Astrocyte (in vitro differentiated cells and primary cell): Measurements from ENCODE around the gene BRSK1. TPM values are rescaled to one million over a fixed set of nuclear protein-coding genes. Genes with fewer than 3 reads are reported as not detected.
A peak's percentile ranks its signal among the peaks of the same experiment; 100 is the strongest.

Experiments used
- DNase-seq: peaks from one replicate; pipeline ENCODE4 v3.0.0-alpha.2; 2010; ENCODE audit warnings: low read depth
- FAIRE-seq: peaks from 2 replicates; lab custom pipeline; 2011; peaks lifted over from hg19 to GRCh38; lab: Jason Lieb, UNC
- H2AFZ ChIP-seq: 2 replicates; pipeline ENCODE4 v1.6.0; 2012; ENCODE audit warnings: low read depth, low read length, inconsistent platforms
- H3K27ac ChIP-seq: 2 replicates; pipeline ENCODE4 v1.5.1; 2011; ENCODE audit warnings: low read depth, low read length, inconsistent platforms
- H3K27me3 ChIP-seq: 2 replicates; pipeline ENCODE4 v1.6.0; 2011; ENCODE audit warnings: low read length, inconsistent platforms; ENCODE audit not compliant: insufficient read depth
- H3K36me3 ChIP-seq: 2 replicates; pipeline ENCODE4 v1.5.1; 2011; ENCODE audit warnings: low read length, inconsistent platforms; ENCODE audit not compliant: insufficient read depth
- H3K4me1 ChIP-seq: 2 replicates; pipeline ENCODE4 v1.5.1; 2011; ENCODE audit warnings: low read length, inconsistent platforms; ENCODE audit not compliant: insufficient read depth
- H3K4me2 ChIP-seq: 2 replicates; pipeline ENCODE4 v1.6.0; 2012; ENCODE audit warnings: low read length, inconsistent platforms
- H3K4me3 ChIP-seq: 2 replicates; pipeline ENCODE4 v1.5.1; 2011; ENCODE audit warnings: low read depth, mild to moderate bottlenecking, low read length, inconsistent platforms; ENCODE audit not compliant: insufficient read depth
- H3K79me2 ChIP-seq: 2 replicates; pipeline ENCODE4 v1.6.0; 2012; ENCODE audit warnings: mild to moderate bottlenecking, low read length, inconsistent platforms; ENCODE audit not compliant: insufficient read depth
- H3K9ac ChIP-seq: 2 replicates; pipeline ENCODE4 v1.6.0; 2012; ENCODE audit warnings: mild to moderate bottlenecking, low read length, inconsistent platforms
- H3K9me3 ChIP-seq: 2 replicates; pipeline ENCODE4 v1.5.1; 2012; ENCODE audit warnings: low read depth, mild to moderate bottlenecking, low read length, inconsistent platforms; ENCODE audit not compliant: insufficient read depth
- H4K20me1 ChIP-seq: 2 replicates; pipeline ENCODE4 v1.6.0; 2012; ENCODE audit warnings: low read length, inconsistent platforms; ENCODE audit not compliant: insufficient read depth
- H3K27ac Mint-ChIP-seq: one replicate; pipeline ENCODE4 v1.8.0; 2021; ENCODE audit warnings: mild to moderate bottlenecking, mixed read lengths; ENCODE audit not compliant: unreplicated experiment
- H3K27me3 Mint-ChIP-seq: one replicate; pipeline ENCODE4 v1.8.0; 2021; ENCODE audit warnings: low read depth, mixed read lengths; ENCODE audit not compliant: unreplicated experiment
- H3K36me3 Mint-ChIP-seq: one replicate; pipeline ENCODE4 v1.8.0; 2021; ENCODE audit warnings: low read depth, mixed read lengths; ENCODE audit not compliant: unreplicated experiment
- H3K4me1 Mint-ChIP-seq: one replicate; pipeline ENCODE4 v1.8.0; 2021; ENCODE audit warnings: low read depth, mixed read lengths; ENCODE audit not compliant: unreplicated experiment
- H3K4me3 Mint-ChIP-seq: one replicate; pipeline ENCODE4 v1.8.0; 2021; ENCODE audit warnings: mild to moderate bottlenecking, moderate library complexity, mixed read lengths; ENCODE audit not compliant: unreplicated experiment
- H3K9me3 Mint-ChIP-seq: one replicate; pipeline ENCODE4 v1.8.0; 2021; ENCODE audit warnings: mild to moderate bottlenecking, mixed read lengths; ENCODE audit not compliant: unreplicated experiment
- EZH2 ChIP-seq: IDR thresholded peaks from 2 replicates; pipeline ENCODE4 v1.6.1; 2012; ENCODE audit warnings: mild to moderate bottlenecking, low read length, inconsistent platforms; ENCODE audit not compliant: insufficient read depth
- total RNA-seq: library from RNA; stranded (reverse); gene quantifications from 2 replicates; pipeline ENCODE4 v1.2.1, GENCODE V29; 2021
- TF ChIP-seq, protein P1 (sequence below): IDR thresholded peaks from 2 replicates; pipeline ENCODE4 v1.5.1; 2011; ENCODE audit warnings: low read depth, mild to moderate bottlenecking, inconsistent platforms, low read length, moderate library complexity; ENCODE audit not compliant: insufficient read depth

BRSK1 gene
- total RNA-seq, 1 donor from 2014 or later, result 18.8 TPM

DNA sequence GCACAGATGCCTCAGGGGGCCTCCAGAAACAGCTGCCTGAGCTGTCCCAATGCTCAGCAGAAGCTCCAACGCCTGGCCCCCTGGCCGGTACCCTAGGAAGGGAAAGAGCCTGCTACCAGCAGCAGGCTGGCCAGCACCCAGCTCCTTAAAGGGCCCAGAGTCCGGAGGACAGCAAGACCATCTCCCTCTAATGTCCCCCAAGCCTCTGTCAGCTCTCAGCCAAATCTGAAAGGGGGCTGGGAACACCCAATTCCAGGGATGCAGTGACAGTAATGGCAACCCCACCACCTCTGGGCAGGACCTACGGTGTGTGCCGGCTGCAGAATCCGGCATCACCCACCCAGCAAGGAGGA lies 29.2 kb upstream of the BRSK1 start:
- peak overlapping the region; percentile 13 for H3K4me2 ChIP-seq
- no peaks in the 10 kb centered on the region for H3K27me3 Mint-ChIP-seq
- no peaks in the 10 kb centered on the region for H3K9me3 ChIP-seq
- H3K27ac ChIP-seq, result no peak overlapping the region
- no peak overlapping the region for H3K4me3 Mint-ChIP-seq
- no peak for DNase-seq
- H3K27ac Mint-ChIP-seq, result no peak overlapping the region
- peaks cover 41% of the 10 kb centered on the region for H3K4me1 Mint-ChIP-seq
- no peak for FAIRE-seq
- H3K4me1 ChIP-seq, result peaks cover 39% of the 10 kb centered on the region
- no peaks in the 10 kb centered on the region for H3K36me3 ChIP-seq
- no peak overlapping the region for H2AFZ ChIP-seq
- H3K36me3 Mint-ChIP-seq, result peaks cover 6% of the 10 kb centered on the region
- peaks cover 92% of the 10 kb centered on the region for H3K79me2 ChIP-seq
- H3K27me3 ChIP-seq, result no peaks in the 10 kb centered on the region
- H3K9me3 Mint-ChIP-seq, result no peaks in the 10 kb centered on the region
- no peak overlapping the region for H3K4me3 ChIP-seq
- no peak for TF ChIP-seq EZH2
- TF ChIP-seq, protein P1, sequence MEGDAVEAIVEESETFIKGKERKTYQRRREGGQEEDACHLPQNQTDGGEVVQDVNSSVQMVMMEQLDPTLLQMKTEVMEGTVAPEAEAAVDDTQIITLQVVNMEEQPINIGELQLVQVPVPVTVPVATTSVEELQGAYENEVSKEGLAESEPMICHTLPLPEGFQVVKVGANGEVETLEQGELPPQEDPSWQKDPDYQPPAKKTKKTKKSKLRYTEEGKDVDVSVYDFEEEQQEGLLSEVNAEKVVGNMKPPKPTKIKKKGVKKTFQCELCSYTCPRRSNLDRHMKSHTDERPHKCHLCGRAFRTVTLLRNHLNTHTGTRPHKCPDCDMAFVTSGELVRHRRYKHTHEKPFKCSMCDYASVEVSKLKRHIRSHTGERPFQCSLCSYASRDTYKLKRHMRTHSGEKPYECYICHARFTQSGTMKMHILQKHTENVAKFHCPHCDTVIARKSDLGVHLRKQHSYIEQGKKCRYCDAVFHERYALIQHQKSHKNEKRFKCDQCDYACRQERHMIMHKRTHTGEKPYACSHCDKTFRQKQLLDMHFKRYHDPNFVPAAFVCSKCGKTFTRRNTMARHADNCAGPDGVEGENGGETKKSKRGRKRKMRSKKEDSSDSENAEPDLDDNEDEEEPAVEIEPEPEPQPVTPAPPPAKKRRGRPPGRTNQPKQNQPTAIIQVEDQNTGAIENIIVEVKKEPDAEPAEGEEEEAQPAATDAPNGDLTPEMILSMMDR, result no peak
- H3K9ac ChIP-seq, result no peak overlapping the region
- H4K20me1 ChIP-seq, result peaks cover 86% of the 10 kb centered on the region

- FAIRE-seq, result no peak
- H3K27ac Mint-ChIP-seq, result peak overlapping the region; percentile 80
Observed at GRCh38 chr19:55255618-55256423, 28.0 kb upstream of the BRSK1 start.

More at GRCh38 chr19:55255618-55256423, 28.0 kb upstream of the BRSK1 start:
- DNase-seq, result peak; percentile 26
- H3K9me3 ChIP-seq, result no peaks in the 10 kb centered on the region
- Mint-ChIP-seq H3K27me3 (no peaks in the 10 kb centered on the region), H3K4me3 (peak overlapping the region; percentile 99), H3K9me3 (no peaks in the 10 kb centered on the region), H3K36me3 (peaks cover 6% of the 10 kb centered on the region), H3K4me1 (peaks cover 40% of the 10 kb centered on the region)
- peak overlapping the region; percentile 19 for H3K4me3 ChIP-seq
- peaks cover 43% of the 10 kb centered on the region for H3K4me1 ChIP-seq
- peaks cover 74% of the 10 kb centered on the region for H4K20me1 ChIP-seq
- H2AFZ ChIP-seq, result no peak overlapping the region
- H3K79me2 ChIP-seq, result peaks cover 79% of the 10 kb centered on the region
- H3K27ac ChIP-seq, result no peak overlapping the region
- TF ChIP-seq, protein P1, result no peak
- no peak for TF ChIP-seq EZH2
- H3K9ac ChIP-seq, result no peak overlapping the region
- H3K27me3 ChIP-seq, result no peaks in the 10 kb centered on the region
- H3K4me2 ChIP-seq, result peak overlapping the region; percentile 100
- H3K36me3 ChIP-seq, result no peaks in the 10 kb centered on the region
